ENCODE data around the gene AAK1.
"Not testable (repeated sequence)": the region's sequence is repeated elsewhere in the genome, so short reads cannot be mapped to it uniquely, and the experiment has no call there.

AAK1 gene

GRCh38 chr2:69597105-69597504 lies 46.4 kb downstream of the AAK1 start:
- DNase-seq = no peak

GRCh38 chr2:69594341-69594740 lies 49.2 kb downstream of the AAK1 start:
- DNase-seq = no peak

- DNase-seq = no peak
Measured at GRCh38 chr2:69592511-69592910, 51.0 kb downstream of the AAK1 start.

GRCh38 chr2:69589973-69590652 lies 53.4 kb downstream of the AAK1 start:
- DNase-seq = no peak

GRCh38 chr2:69588945-69589344 lies 54.6 kb downstream of the AAK1 start:
- no peak for DNase-seq

GRCh38 chr2:69588403-69588802 lies 55.1 kb downstream of the AAK1 start:
- no peak for DNase-seq

- DNase-seq = no peak
Measured at GRCh38 chr2:69585855-69586555, 57.5 kb downstream of the AAK1 start.

GRCh38 chr2:69584127-69584889 lies 59.2 kb downstream of the AAK1 start:
- DNase-seq = no peak

GRCh38 chr2:69583321-69583833 lies 60.2 kb downstream of the AAK1 start:
- DNase-seq = no peak

GRCh38 chr2:69582582-69583176 lies 60.9 kb downstream of the AAK1 start:
- DNase-seq = no peak

GRCh38 chr2:69581774-69582581 lies 61.6 kb downstream of the AAK1 start:
- DNase-seq = no peak

GRCh38 chr2:69580486-69580885 lies 63.1 kb downstream of the AAK1 start:
- no peak for DNase-seq

- DNase-seq = no peak
Measured at GRCh38 chr2:69579536-69579935, 64.0 kb downstream of the AAK1 start.

GRCh38 chr2:69578198-69578540 lies 65.4 kb downstream of the AAK1 start:
- no peak for DNase-seq

GRCh38 chr2:69577467-69578197 lies 65.9 kb downstream of the AAK1 start:
- no peak for DNase-seq

GRCh38 chr2:69576880-69577279 lies 66.7 kb downstream of the AAK1 start:
- no peak for DNase-seq

GRCh38 chr2:69575926-69576325 lies 67.6 kb downstream of the AAK1 start:
- DNase-seq = no peak

GRCh38 chr2:69575371-69575770 lies 68.2 kb downstream of the AAK1 start:
- DNase-seq = not testable (repeated sequence)

GRCh38 chr2:69572641-69573040 lies 70.9 kb downstream of the AAK1 start:
- no peak for DNase-seq

- no peak for DNase-seq
Measured at GRCh38 chr2:69571189-69571588, 72.3 kb downstream of the AAK1 start.

- DNase-seq = no peak
Measured at GRCh38 chr2:69570474-69570873, 73.1 kb downstream of the AAK1 start.

GRCh38 chr2:69567909-69568300 lies 75.6 kb downstream of the AAK1 start:
- no peak for DNase-seq
